Gastroesophageal sphincter (tissue), 2 donors: ENCODE results near the gene HMGN1.

Source experiments
- EP300 ChIP-seq: sonication (generic); formaldehyde crosslinking; IDR thresholded peaks from one replicate; pipeline ENCODE4 v1.6.1; 2017; ENCODE audit warnings: antibody characterized with exemption, mild to moderate bottlenecking
- POLR2AphosphoS5 ChIP-seq: sonication (generic); formaldehyde crosslinking; IDR thresholded peaks from one replicate; pipeline ENCODE4 v1.6.1; 2017; ENCODE audit warnings: antibody characterized with exemption

DNA sequence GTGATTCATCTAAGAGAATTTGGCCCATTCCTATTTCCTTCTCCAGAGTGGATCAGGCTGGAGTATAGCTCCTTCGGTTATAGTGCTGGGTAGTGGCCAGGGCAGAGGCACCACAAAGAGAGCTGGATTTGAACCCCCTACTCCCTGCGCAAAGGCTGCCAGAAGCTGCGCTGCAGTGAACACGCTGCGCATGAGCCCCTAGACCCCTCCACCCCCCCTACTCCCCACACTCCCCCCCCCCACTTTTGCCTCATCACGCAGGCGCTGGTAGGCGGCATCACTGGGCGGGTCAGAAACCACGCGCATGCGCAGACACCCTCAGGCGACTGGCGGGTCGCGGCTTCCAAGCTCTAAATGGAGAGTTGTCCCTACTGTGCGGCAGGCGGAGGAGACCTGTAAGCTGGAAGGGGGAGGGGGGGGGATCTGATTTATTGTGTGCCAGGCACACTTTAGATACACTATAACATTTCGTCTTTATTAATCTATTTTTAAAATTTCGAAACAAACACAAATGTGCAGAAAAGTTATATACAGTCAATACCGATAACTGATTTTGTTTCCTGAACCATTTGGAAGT lies 38.7 kb upstream of the HMGN1 start:
- TF ChIP-seq POLR2AphosphoS5 (no peak), EP300 (no peak)
